ENCODE results near the gene IWS1.
"Not testable (repeated sequence)": the region's sequence is repeated elsewhere in the genome, so short reads cannot be mapped to it uniquely, and the experiment has no call there.

Gene IWS1

GRCh38 chr2:127453392-127454171 is 72.7 kb downstream of the IWS1 start:
- no peak for DNase-seq

- DNase-seq = no peak
Measured at GRCh38 chr2:127453013-127453391, 73.3 kb downstream of the IWS1 start.

GRCh38 chr2:127452423-127452822 is 73.9 kb downstream of the IWS1 start:
- not testable (repeated sequence) for DNase-seq

- no peak for DNase-seq
Measured at GRCh38 chr2:127451981-127452380, 74.3 kb downstream of the IWS1 start.

GRCh38 chr2:127449898-127450297 is 76.4 kb downstream of the IWS1 start:
- no peak for DNase-seq

- DNase-seq = no peak
Measured at GRCh38 chr2:127449414-127449813, 76.9 kb downstream of the IWS1 start.

- DNase-seq = no peak
Measured at GRCh38 chr2:127448526-127448925, 77.8 kb downstream of the IWS1 start.

- DNase-seq = no peak
Measured at GRCh38 chr2:127439343-127439742, 86.9 kb downstream of the IWS1 start.

- no peak for DNase-seq
Measured at GRCh38 chr2:127437781-127438726, 88.2 kb downstream of the IWS1 start.

GRCh38 chr2:127437056-127437455 is 89.2 kb downstream of the IWS1 start:
- no peak for DNase-seq

- no peak for DNase-seq
Measured at GRCh38 chr2:127434515-127434914, 91.8 kb downstream of the IWS1 start.

GRCh38 chr2:127431408-127432023 is 94.8 kb downstream of the IWS1 start:
- DNase-seq = no peak
